A673 (cell line): ENCODE results near the gene CDHR2.

Experiments used
- CTCF ChIP-seq: fragments of 300-800, 200-600 bp; sonication (generic); conservative IDR thresholded peaks from 2 replicates; pipeline ENCODE4 v1.5.1; 2017; ENCODE audit warnings: low read depth, mild to moderate bottlenecking, antibody characterized with exemption, low read length, moderate library complexity, mixed read lengths
- EZH2 ChIP-seq: fragments of 200-600 bp; sonication (generic); IDR thresholded peaks from 2 replicates; pipeline ENCODE4 v1.6.1; 2017; ENCODE audit warnings: borderline replicate concordance, low read depth, mild to moderate bottlenecking, mixed read lengths, antibody characterized with exemption, low read length; ENCODE audit not compliant: poor library complexity, severe bottlenecking

- no peak for TF ChIP-seq CTCF
- TF ChIP-seq EZH2 = no peak
These were observed 84.5 kb downstream of the CDHR2 start for GRCh38 chr5:176633598-176633997.
